K562 (cell line): ENCODE data around the gene FN3K. TPM values are rescaled to one million over a fixed set of nuclear protein-coding genes. Genes with fewer than 3 reads are reported as not detected.

Experiments used
- ARHGAP35 ChIP-seq: fragments of 450-650 bp; IDR thresholded peaks from 2 replicates; pipeline ENCODE4 v1.6.1; 2018; ENCODE audit not compliant: partially characterized antibody
- ATF2 ChIP-seq: sonication (generic); formaldehyde crosslinking; IDR thresholded peaks from 2 replicates; pipeline ENCODE4 v1.8.1; 2022; ENCODE audit warnings: missing genetic modification reagents
- CCAR2 ChIP-seq: fragments of 200-400 bp; formaldehyde crosslinking; IDR thresholded peaks from 2 replicates; pipeline ENCODE4 v1.6.1; 2017; ENCODE audit warnings: mild to moderate bottlenecking, low read depth, low read length
- CLOCK ChIP-seq: fragments of 250-450 bp; sonication (Bioruptor Pico); IDR thresholded peaks from 2 replicates; pipeline ENCODE4 v1.4.0; 2020; ENCODE audit warnings: mild to moderate bottlenecking, moderate library complexity, borderline replicate concordance
- IRF1 ChIP-seq: sonication (generic); formaldehyde crosslinking; IDR thresholded peaks from 2 replicates; pipeline ENCODE4 v1.8.0; 2022; ENCODE audit warnings: missing genetic modification reagents, mild to moderate bottlenecking, borderline replicate concordance
- KLF10 ChIP-seq: fragments of 250-450 bp; sonication (Bioruptor Pico); IDR thresholded peaks from 2 replicates; pipeline ENCODE4 v1.6.1; 2021; ENCODE audit warnings: matching md5 sums
- MIER1 ChIP-seq: fragments of 450-650 bp; IDR thresholded peaks from 2 replicates; pipeline ENCODE4 v1.6.1; 2016; ENCODE audit warnings: antibody characterized with exemption, mild to moderate bottlenecking, low read depth
- MYBL2 ChIP-seq, 2 experiments: fragments of 450-650 bp in 1 of 2; sonication (generic) in 1 of 2; formaldehyde crosslinking in 1 of 2; IDR thresholded peaks; 2 replicates each; pipeline versions ENCODE4 v1.6.1 to v1.8.1; 2017 to 2022; ENCODE audit warnings: borderline replicate concordance in 1 of 2, inconsistent platforms in 1 of 2, low read depth in 1 of 2, mild to moderate bottlenecking in 1 of 2, missing genetic modification reagents in 1 of 2, moderate library complexity in 1 of 2
- NFRKB ChIP-seq: fragments of 450-650 bp; IDR thresholded peaks from 2 replicates; pipeline ENCODE4 v1.6.1; 2016; ENCODE audit warnings: low read depth
- RBM22 ChIP-seq: fragments of 200-400 bp; formaldehyde crosslinking; IDR thresholded peaks from 2 replicates; pipeline ENCODE4 v1.6.1; 2018; ENCODE audit warnings: low read length, low read depth; ENCODE audit not compliant: poor library complexity, severe bottlenecking
- SMAD3 ChIP-seq: fragments of 450-650 bp; formaldehyde crosslinking; conservative IDR thresholded peaks from 2 replicates; pipeline ENCODE4 v1.4.0; 2020; ENCODE audit warnings: mild to moderate bottlenecking
- SMARCA5 ChIP-seq: fragments of 450-650 bp; IDR thresholded peaks from 2 replicates; pipeline ENCODE4 v1.6.1; 2016
- TRIM28 ChIP-seq: fragments of 450-650 bp; IDR thresholded peaks from 2 replicates; pipeline ENCODE4 v1.6.1; 2017
- ZBTB1 ChIP-seq: sonication (generic); formaldehyde crosslinking; IDR thresholded peaks from 2 replicates; pipeline ENCODE4 v1.8.1; 2023; ENCODE audit warnings: missing genetic modification reagents, low read depth, mild to moderate bottlenecking, borderline replicate concordance
- ZBTB49 ChIP-seq: sonication (generic); formaldehyde crosslinking; IDR thresholded peaks from 2 replicates; pipeline ENCODE4 v1.8.0; 2022; ENCODE audit warnings: missing genetic modification reagents, mild to moderate bottlenecking, borderline replicate concordance
- ZFP91 ChIP-seq: sonication (generic); formaldehyde crosslinking; IDR thresholded peaks from 2 replicates; pipeline ENCODE4 v1.8.0; 2022; ENCODE audit warnings: mild to moderate bottlenecking, missing genetic modification reagents
- ZNF77 ChIP-seq: fragments of 250-450 bp; sonication (Bioruptor Pico); IDR thresholded peaks from 2 replicates; pipeline ENCODE4 v1.5.0; 2020
- polyA plus RNA-seq, 8 experiments: library from polyadenylated mRNA; depleted of rRNA in 4 of 8; stranded (reverse) in 5 of 8; unstranded in 3 of 8; fragments of >200 nt; fragmentation: Nextera tagmentation in 2 of 8; fragmentation: Illumina TruSeq in 1 of 8; extraction: Ambion mirVana in 2 of 8; extraction: Trizol in 1 of 8; gene quantifications; 2 replicates each; pipeline versions ENCODE4 v1.2.1 to v1.2.3, GENCODE V29; 2011 to 2014; ENCODE audit warnings: inconsistent platforms in 1 of 8, missing spikeins in 1 of 8
- total RNA-seq, 7 experiments: library from RNA; depleted of rRNA in 6 of 7; stranded (reverse); fragments of >200 nt in 6 of 7; fragmentation: Illumina TruSeq in 2 of 7; extraction: Trizol in 2 of 7; gene quantifications; 2 replicates each; pipeline versions ENCODE4 v1.2.1 to v1.2.3, GENCODE V29; 2011 to 2021; ENCODE audit warnings: low replicate concordance in 1 of 7

FN3K gene
- total and polyA plus RNA-seq, 9 of the 15 experiments (the other 6 are each of a cell fraction or from before 2014, with no cell fraction given), result 0.08 to 22.7 (median 3.8) TPM

- TF ChIP-seq ZBTB1 (CRISPR knock-in tag), result peak; percentile 66; the same call in 1 of the 2 replicates
- TF ChIP-seq CCAR2, result no peak
- no peak for TF ChIP-seq IRF1
- TF ChIP-seq ZNF77 (CRISPR knock-in tag), result no peak
- no peak for TF ChIP-seq ZBTB49 (CRISPR knock-in tag)
- TF ChIP-seq ATF2 (CRISPR knock-in tag), result no peak
- TF ChIP-seq SMARCA5, result no peak
- no peak for TF ChIP-seq CLOCK (CRISPR knock-in tag)
- no peak for TF ChIP-seq SMAD3 (CRISPR knock-in tag)
- TF ChIP-seq ZFP91 (CRISPR knock-in tag), result no peak
- no peak for TF ChIP-seq ARHGAP35
- no peak for TF ChIP-seq NFRKB
- no peak for TF ChIP-seq MYBL2 (IDR thresholded peaks at IDR 0.05; ENCODE audit: low read depth)
- TF ChIP-seq MYBL2 (CRISPR knock-in tag; IDR thresholded peaks at IDR 0.05; ENCODE audit: borderline replicate concordance), result no peak
- no peak for TF ChIP-seq MIER1
- no peak for TF ChIP-seq KLF10 (CRISPR knock-in tag)
- no peak for TF ChIP-seq TRIM28
- peak; percentile 47 for TF ChIP-seq RBM22
Observed at GRCh38 chr17:82734987-82735866, at the start of gene FN3K (continued).
